GM10248 (cell line): ENCODE data around the gene RAD51B.
"Not testable (repeated sequence)": the region's sequence is repeated elsewhere in the genome, so short reads cannot be mapped to it uniquely, and the experiment has no call there.

Experiments used
- CTCF ChIA-PET: fragments of 300-600 bp; sonication (Branson Sonifier 250); formaldehyde crosslinking; extraction: SDS; loops from one replicate; lab custom pipeline; 2021; ENCODE audit warnings: antibody characterized with exemption; lab: Yijun Ruan, JAX
- POLR2A ChIA-PET: fragments of 350-650 bp; sonication (Branson Sonifier 250); formaldehyde crosslinking; extraction: SDS; loops from one replicate; lab custom pipeline; 2020; ENCODE audit warnings: antibody characterized with exemption; lab: Yijun Ruan, JAX
- DNase-seq: peaks from one replicate; pipeline ENCODE4 v3.0.0; 2012; ENCODE audit errors: extremely low spot score
- TF ChIP-seq, protein P1 (sequence below): IDR thresholded peaks from 2 replicates; pipeline ENCODE4 v1.5.1; 2012; ENCODE audit warnings: mild to moderate bottlenecking, low read depth; ENCODE audit errors: extremely low read depth, missing control alignments, control extremely low read depth

RAD51B gene

DNA sequence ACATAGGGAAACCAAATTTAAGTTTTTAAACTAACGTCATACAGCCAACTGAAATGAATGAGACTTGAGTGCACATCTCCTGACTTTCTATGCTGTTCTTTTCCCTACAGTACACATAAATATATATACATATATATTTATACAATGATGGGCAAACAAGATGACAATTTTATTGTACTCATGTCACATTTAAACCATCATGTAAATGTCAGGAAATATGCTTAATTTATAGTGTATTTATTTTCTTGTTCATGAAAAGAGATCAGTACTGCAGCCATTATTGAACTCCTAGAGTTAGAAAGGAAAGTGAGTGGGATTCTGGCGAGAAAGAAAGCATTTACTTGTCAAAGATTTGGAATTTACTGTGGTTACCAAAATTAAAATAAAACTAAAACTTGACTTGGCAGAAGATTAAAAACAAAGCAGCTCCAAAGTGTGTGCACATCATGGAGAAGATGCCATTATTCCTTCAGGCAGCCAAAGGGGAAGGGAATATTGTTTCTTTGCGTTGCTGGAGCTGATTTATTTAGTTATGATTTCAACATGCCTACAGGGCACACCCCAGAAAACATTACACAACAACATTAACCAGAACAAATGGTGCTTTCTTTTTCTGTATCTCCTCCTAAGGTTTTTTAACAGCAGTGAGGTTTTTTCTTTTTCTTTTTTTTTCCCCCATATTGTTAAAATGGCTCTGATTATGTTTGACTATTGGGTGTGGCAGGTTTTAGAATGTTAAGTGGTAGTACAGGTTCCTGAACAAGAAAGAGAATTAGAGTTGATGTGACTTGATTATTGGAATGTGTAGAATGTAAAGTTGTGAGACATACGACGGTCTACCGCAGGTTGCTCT, 144.6 kb downstream of the RAD51B start:
- no peak for DNase-seq
- TF ChIP-seq, protein P1, sequence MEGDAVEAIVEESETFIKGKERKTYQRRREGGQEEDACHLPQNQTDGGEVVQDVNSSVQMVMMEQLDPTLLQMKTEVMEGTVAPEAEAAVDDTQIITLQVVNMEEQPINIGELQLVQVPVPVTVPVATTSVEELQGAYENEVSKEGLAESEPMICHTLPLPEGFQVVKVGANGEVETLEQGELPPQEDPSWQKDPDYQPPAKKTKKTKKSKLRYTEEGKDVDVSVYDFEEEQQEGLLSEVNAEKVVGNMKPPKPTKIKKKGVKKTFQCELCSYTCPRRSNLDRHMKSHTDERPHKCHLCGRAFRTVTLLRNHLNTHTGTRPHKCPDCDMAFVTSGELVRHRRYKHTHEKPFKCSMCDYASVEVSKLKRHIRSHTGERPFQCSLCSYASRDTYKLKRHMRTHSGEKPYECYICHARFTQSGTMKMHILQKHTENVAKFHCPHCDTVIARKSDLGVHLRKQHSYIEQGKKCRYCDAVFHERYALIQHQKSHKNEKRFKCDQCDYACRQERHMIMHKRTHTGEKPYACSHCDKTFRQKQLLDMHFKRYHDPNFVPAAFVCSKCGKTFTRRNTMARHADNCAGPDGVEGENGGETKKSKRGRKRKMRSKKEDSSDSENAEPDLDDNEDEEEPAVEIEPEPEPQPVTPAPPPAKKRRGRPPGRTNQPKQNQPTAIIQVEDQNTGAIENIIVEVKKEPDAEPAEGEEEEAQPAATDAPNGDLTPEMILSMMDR = no peak
- ChIA-PET CTCF (interaction anchor here (2.1 kb wide), 1 partner anchor 30 kb away, joined by 6 read pairs; no protein-coding TSS in a partner anchor), POLR2A (no interaction called here)

DNA sequence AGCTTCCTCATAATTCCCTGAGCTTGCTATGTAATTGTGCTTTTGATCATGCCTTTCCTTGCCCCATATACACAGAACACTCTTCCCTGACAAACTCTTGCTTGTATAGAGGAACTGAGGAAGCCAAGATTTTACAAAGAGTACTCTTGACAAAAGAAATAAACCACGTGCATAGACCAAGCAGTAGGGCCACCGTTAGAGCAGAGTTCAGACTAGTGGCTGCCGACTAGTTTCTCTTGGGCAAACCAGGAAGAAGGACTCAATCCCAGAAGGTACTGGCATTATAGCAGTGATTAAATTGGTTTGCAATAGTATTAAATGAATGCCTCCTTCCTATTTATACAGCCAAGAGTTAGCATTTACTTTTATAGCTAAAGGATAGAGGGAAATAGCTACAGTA, 146.1 kb downstream of the RAD51B start:
- ChIA-PET POLR2A (no interaction called here), CTCF (interaction anchor here (1.0 to 2.1 kb wide), 2 partner anchors 32 to 879 kb away, joined by 3 to 6 read pairs; no protein-coding TSS in a partner anchor)
- TF ChIP-seq, protein P1 = no peak
- no peak for DNase-seq

DNA sequence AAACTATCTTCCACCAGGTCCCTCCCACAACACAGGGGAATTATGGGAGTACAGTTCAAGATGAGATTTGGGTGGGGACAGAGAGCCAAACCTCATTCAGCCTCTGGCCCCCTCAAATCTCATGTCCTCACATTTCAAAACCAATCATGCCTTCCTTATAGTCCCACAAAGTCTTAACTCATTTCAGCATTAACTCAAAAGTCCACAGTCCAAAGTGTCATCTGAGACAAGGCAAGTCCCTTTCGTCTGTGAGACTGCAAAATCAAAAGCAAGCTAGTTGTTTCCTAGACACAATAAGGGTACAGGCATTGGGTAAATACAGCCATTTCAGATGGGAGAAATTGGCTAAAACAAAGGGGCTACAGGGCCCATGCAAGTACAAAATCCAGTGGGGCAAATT, 147.6 kb downstream of the RAD51B start:
- ChIA-PET CTCF (interaction anchor here (1.0 to 2.1 kb wide), 3 partner anchors 9 to 107 kb away, joined by 3 to 5 read pairs (median 3); no protein-coding TSS in a partner anchor), POLR2A (no interaction called here)
- TF ChIP-seq, protein P1 = no peak
- DNase-seq = no peak

DNA sequence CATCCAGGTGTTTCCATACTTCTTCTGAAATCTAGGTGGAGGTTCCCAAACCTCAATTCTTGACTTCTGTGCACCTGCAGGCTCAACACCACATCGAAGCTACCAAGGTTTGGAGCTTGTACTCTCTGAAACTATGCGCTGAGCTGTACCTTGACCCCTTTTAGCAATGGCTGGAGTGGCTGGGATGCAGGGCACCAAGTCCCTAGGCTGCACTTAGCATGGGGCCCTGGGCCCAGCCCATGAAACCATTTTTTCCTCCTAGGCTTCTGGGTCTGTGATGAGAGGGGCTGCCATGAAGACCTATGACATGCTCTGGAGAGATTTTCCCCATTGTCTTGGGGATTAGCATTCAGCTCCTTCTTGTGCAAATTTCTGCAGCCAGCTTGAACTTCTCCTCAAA, 148.4 kb downstream of the RAD51B start:
- POLR2A ChIA-PET, DNase-seq: not testable (repeated sequence)
- CTCF ChIA-PET = interaction anchor here (2.1 kb wide), 1 partner anchor 10 kb away, joined by 5 read pairs; no protein-coding TSS in a partner anchor

DNA sequence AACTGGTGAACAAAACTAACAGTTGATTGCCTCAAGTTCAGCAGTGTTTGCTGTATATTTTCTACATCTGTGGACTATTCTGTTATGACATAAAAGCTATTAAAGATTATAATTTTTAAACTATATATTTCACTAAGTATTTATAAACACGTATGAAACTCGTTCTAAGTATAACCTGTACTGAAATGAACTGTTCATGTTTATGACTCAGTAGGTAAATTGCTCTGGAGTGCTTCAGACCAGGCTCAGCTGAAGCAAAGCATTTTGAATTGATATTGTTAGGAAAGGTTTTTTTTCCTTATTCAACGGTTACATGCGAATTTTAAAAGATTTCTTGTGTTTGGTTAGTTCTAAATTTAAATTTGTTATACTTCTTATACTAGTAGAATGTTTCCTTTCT, 151.3 kb downstream of the RAD51B start:
- ChIA-PET CTCF (no interaction called here), POLR2A (no interaction called here)
- no peak for DNase-seq
- TF ChIP-seq, protein P1 = no peak

DNA sequence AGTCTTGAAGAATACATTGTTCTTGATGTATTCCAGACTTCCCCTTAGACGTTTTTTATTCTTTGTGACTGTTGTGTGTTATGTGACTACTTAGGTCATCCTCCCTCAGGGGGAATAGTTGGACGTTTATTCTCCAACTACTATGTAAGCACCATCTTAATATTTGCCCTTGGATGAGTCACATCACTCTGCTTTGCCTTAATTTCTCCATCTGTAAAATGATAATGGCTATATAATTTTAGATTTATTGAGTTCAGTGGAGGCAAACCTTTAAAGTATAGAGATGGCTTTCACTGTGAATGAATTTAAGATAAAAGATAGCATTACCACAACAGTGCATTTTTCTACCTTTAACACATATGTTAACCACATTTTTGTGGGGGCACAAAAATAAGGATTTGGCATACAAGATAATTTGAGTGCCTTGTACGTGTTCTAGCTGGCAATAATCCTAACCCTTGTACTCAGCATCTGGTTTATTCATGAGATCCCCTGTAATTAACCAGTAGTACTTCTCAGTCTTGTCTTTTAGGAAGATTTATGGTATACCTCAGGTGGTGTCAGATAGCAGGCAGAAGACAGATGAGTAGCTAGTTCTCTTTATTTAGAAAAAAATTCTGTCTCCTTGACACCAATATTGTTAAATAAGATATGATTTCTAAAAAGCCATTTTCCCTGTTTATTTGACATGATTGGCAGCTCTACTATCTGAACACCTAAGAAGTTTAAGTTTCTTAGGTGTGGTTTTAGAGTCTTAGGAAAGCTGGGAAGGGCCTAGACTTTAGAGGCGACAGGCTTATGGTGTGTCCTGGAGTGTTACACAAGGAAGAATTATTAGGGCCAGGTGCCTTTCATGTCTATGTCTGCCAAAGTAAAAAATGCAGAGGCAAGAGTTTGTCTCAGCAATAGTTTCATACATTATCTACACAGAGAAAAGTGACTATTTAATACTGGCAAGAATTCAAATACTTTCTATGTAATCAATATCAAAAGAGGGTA, 152.3 kb downstream of the RAD51B start:
- TF ChIP-seq, protein P1 = no peak
- ChIA-PET CTCF (interaction anchor here (1.1 to 1.5 kb wide), 2 partner anchors 12 to 39 kb away, joined by 3 read pairs; no protein-coding TSS in a partner anchor), POLR2A (no interaction called here)
- no peak for DNase-seq
